Activated CD8-positive, alpha-beta memory T cell treated with anti-CD3 and anti-CD28 coated beads, Interleukin-2, amount 10 ng/mL, durations not matched to agents 7 days and 5 days (primary cell): ENCODE results near the gene SART1. TPM values are rescaled to one million over a fixed set of nuclear protein-coding genes. Genes with fewer than 3 reads are reported as not detected.

Source experiments
- ATAC-seq: fragments of 150-1000 bp; cut with Tn5 transposase; one replicate; pipeline ENCODE4 v1.10.0; 2021; ENCODE audit warnings: moderate library complexity
- CTCF ChIA-PET: fragments of 350-600 bp; sonication (Branson Sonifier 250); formaldehyde crosslinking; loops from one replicate; lab custom pipeline; 2021; ENCODE audit warnings: antibody characterized with exemption; lab: Charles Lee
- DNase-seq: peaks from one replicate; pipeline ENCODE4 v3.0.0-alpha.2; 2020
- H3K27ac Mint-ChIP-seq: one replicate; pipeline ENCODE4 v1.8.0; 2021; ENCODE audit warnings: mild to moderate bottlenecking, mixed read lengths
- H3K27me3 Mint-ChIP-seq: one replicate; pipeline ENCODE4 v1.8.0; 2021; ENCODE audit warnings: mixed read lengths
- H3K36me3 Mint-ChIP-seq: one replicate; pipeline ENCODE4 v1.8.0; 2021; ENCODE audit warnings: mild to moderate bottlenecking, mixed read lengths
- H3K4me1 Mint-ChIP-seq: one replicate; pipeline ENCODE4 v1.8.0; 2021; ENCODE audit warnings: mixed read lengths
- H3K4me3 Mint-ChIP-seq: one replicate; pipeline ENCODE4 v1.8.0; 2021; ENCODE audit warnings: mild to moderate bottlenecking, moderate library complexity, mixed read lengths
- H3K9me3 Mint-ChIP-seq: one replicate; pipeline ENCODE4 v1.8.0; 2022; ENCODE audit warnings: low read depth, mixed read lengths
- total RNA-seq, 2 experiments: library from RNA; stranded (reverse); gene quantifications; one replicate each; pipeline ENCODE4 v1.2.3, GENCODE V29; 2021

The SART1 gene
- total RNA-seq, 2 experiments from 2014 or later: 79.7 to 89.2 TPM

- Mint-ChIP-seq H3K36me3 (no peaks in the 10 kb centered on the region), H3K27ac (no peak overlapping the region)
Measured at GRCh38 chr11:66011239-66011784, 49.8 kb downstream of the SART1 start.

GRCh38 chr11:66011785-66012303 lies 50.3 kb downstream of the SART1 start, which contains the start of gene CST6:
Gene CST6 (plus strand): TSS chr11:66012008. CDS start chr11:66012045, 37 bp downstream.
- DNase-seq (no peak), ATAC-seq (no peak)
- Mint-ChIP-seq H3K4me1 (peaks cover 3% of the 10 kb centered on the region), H3K27me3 (peaks cover 34% of the 10 kb centered on the region), H3K27ac (no peak within 1 kb of the TSS), H3K36me3 (no peaks in the 10 kb centered on the region), H3K4me3 (no peak within 1 kb of the TSS), H3K9me3 (no peaks in the 10 kb centered on the region)
- CTCF ChIA-PET: interaction anchor here (0.8 to 1.4 kb wide), 5 partner anchors 8 to 232 kb away, joined by 3 to 9 read pairs (median 4); partner anchors contain the start of genes BANF1 and EIF1AD

More at GRCh38 chr11:66011239-66011784, 49.8 kb downstream of the SART1 start:
- DNase-seq (no peak), ATAC-seq (no peak)
- H3K27me3 Mint-ChIP-seq: peaks cover 34% of the 10 kb centered on the region
- CTCF ChIA-PET: interaction anchor here (0.7 to 1.4 kb wide), 6 partner anchors 9 to 231 kb away, joined by 3 to 9 read pairs (median 4); partner anchors contain the start of genes BANF1 and EIF1AD
- H3K4me1 Mint-ChIP-seq: peaks cover 3% of the 10 kb centered on the region
- H3K9me3 Mint-ChIP-seq: no peaks in the 10 kb centered on the region
- no peak overlapping the region for H3K4me3 Mint-ChIP-seq

- Mint-ChIP-seq H3K4me3 (no peak overlapping the region), H3K27ac (no peak overlapping the region), H3K27me3 (peaks cover 34% of the 10 kb centered on the region), H3K36me3 (no peaks in the 10 kb centered on the region), H3K4me1 (peaks cover 3% of the 10 kb centered on the region), H3K9me3 (no peaks in the 10 kb centered on the region)
- no peak for ATAC-seq
- DNase-seq: no peak
- CTCF ChIA-PET: interaction anchor here (1.1 to 1.5 kb wide), 6 partner anchors 8 to 124 kb away, joined by 3 to 9 read pairs (median 5); partner anchors contain the start of gene FIBP
Measured at GRCh38 chr11:66012371-66012945, 50.9 kb downstream of the SART1 start.

- CTCF ChIA-PET: interaction anchor here (1.3 to 1.5 kb wide), 3 partner anchors 9 to 125 kb away, joined by 4 to 8 read pairs (median 6); partner anchors contain the start of gene FIBP
- no peak for ATAC-seq
- Mint-ChIP-seq H3K9me3 (no peaks in the 10 kb centered on the region), H3K4me3 (no peak overlapping the region), H3K4me1 (peaks cover 3% of the 10 kb centered on the region), H3K36me3 (no peaks in the 10 kb centered on the region), H3K27ac (no peak overlapping the region), H3K27me3 (peaks cover 34% of the 10 kb centered on the region)
- no peak for DNase-seq
Measured at GRCh38 chr11:66012946-66013761, 51.6 kb downstream of the SART1 start.

GRCh38 chr11:66013762-66014100 lies 52.2 kb downstream of the SART1 start:
- Mint-ChIP-seq H3K27me3 (peaks cover 34% of the 10 kb centered on the region), H3K36me3 (no peaks in the 10 kb centered on the region), H3K9me3 (no peaks in the 10 kb centered on the region), H3K4me1 (peaks cover 3% of the 10 kb centered on the region), H3K4me3 (no peak overlapping the region), H3K27ac (no peak overlapping the region)
- DNase-seq (no peak), ATAC-seq (no peak)
- CTCF ChIA-PET: interaction anchor here (1.3 to 1.5 kb wide), 3 partner anchors 9 to 126 kb away, joined by 4 to 8 read pairs (median 6); partner anchors contain the start of gene FIBP

GRCh38 chr11:66014804-66015453 lies 53.4 kb downstream of the SART1 start:
- DNase-seq (no peak), ATAC-seq (no peak)
- H3K9me3 Mint-ChIP-seq: no peaks in the 10 kb centered on the region
- no peaks in the 10 kb centered on the region for H3K36me3 Mint-ChIP-seq
- no peak overlapping the region for H3K27ac Mint-ChIP-seq
- H3K4me1 Mint-ChIP-seq: peaks cover 3% of the 10 kb centered on the region
- peaks cover 34% of the 10 kb centered on the region for H3K27me3 Mint-ChIP-seq
- CTCF ChIA-PET: no interaction called here
- H3K4me3 Mint-ChIP-seq: no peak overlapping the region

- H3K4me1 Mint-ChIP-seq: peaks cover 6% of the 10 kb centered on the region
- no peak overlapping the region for H3K4me3 Mint-ChIP-seq
- H3K9me3 Mint-ChIP-seq: no peaks in the 10 kb centered on the region
- CTCF ChIA-PET: interaction anchor here (1.2 kb wide), 1 partner anchor 23 kb away, joined by 3 read pairs; no protein-coding TSS in a partner anchor
- DNase-seq (no peak), ATAC-seq (no peak)
- H3K27ac Mint-ChIP-seq: no peak overlapping the region
- peaks cover 29% of the 10 kb centered on the region for H3K27me3 Mint-ChIP-seq
- no peaks in the 10 kb centered on the region for H3K36me3 Mint-ChIP-seq
Measured at GRCh38 chr11:66015454-66015881, 53.9 kb downstream of the SART1 start.

GRCh38 chr11:66015936-66016792 lies 54.6 kb downstream of the SART1 start:
- CTCF ChIA-PET: interaction anchor here (1.2 kb wide), 1 partner anchor 24 kb away, joined by 3 read pairs; no protein-coding TSS in a partner anchor
- H3K4me1 Mint-ChIP-seq: peaks cover 12% of the 10 kb centered on the region
- no peak for DNase-seq
- H3K9me3 Mint-ChIP-seq: no peaks in the 10 kb centered on the region
- H3K27ac Mint-ChIP-seq: no peak overlapping the region
- ATAC-seq: no peak
- no peaks in the 10 kb centered on the region for H3K36me3 Mint-ChIP-seq
- H3K4me3 Mint-ChIP-seq: no peak overlapping the region
- peaks cover 23% of the 10 kb centered on the region for H3K27me3 Mint-ChIP-seq

- peaks cover 16% of the 10 kb centered on the region for H3K4me1 Mint-ChIP-seq
- H3K27me3 Mint-ChIP-seq: peaks cover 18% of the 10 kb centered on the region
- ATAC-seq (no peak), DNase-seq (no peak)
- no peaks in the 10 kb centered on the region for H3K9me3 Mint-ChIP-seq
- H3K36me3 Mint-ChIP-seq: no peaks in the 10 kb centered on the region
- CTCF ChIA-PET: interaction anchor here (1.2 kb wide), 1 partner anchor 25 kb away, joined by 3 read pairs; no protein-coding TSS in a partner anchor
- no peak overlapping the region for H3K27ac Mint-ChIP-seq
- no peak overlapping the region for H3K4me3 Mint-ChIP-seq
Measured at GRCh38 chr11:66016793-66017177, 55.3 kb downstream of the SART1 start.

- Mint-ChIP-seq H3K36me3 (no peaks in the 10 kb centered on the region), H3K27me3 (peaks cover 14% of the 10 kb centered on the region), H3K4me3 (no peak overlapping the region), H3K4me1 (peaks cover 18% of the 10 kb centered on the region), H3K27ac (no peak overlapping the region), H3K9me3 (no peaks in the 10 kb centered on the region)
- CTCF ChIA-PET: no interaction called here
- ATAC-seq (no peak), DNase-seq (no peak)
Measured at GRCh38 chr11:66017321-66017720, 55.8 kb downstream of the SART1 start.

- CTCF ChIA-PET: interaction anchor here (0.9 to 6.2 kb wide), 3 partner anchors 8 to 26 kb away, joined by 3 to 51 read pairs (median 4); partner anchors contain the start of genes BANF1, CST6 and EIF1AD
- H3K27ac Mint-ChIP-seq: no peak overlapping the region
Measured at GRCh38 chr11:66020212-66020611, 58.7 kb downstream of the SART1 start.

More at GRCh38 chr11:66020212-66020611, 58.7 kb downstream of the SART1 start:
- H3K4me1 Mint-ChIP-seq: peaks cover 23% of the 10 kb centered on the region
- no peak overlapping the region for H3K4me3 Mint-ChIP-seq
- H3K36me3 Mint-ChIP-seq: no peaks in the 10 kb centered on the region
- no peak for ATAC-seq
- peaks cover 8% of the 10 kb centered on the region for H3K27me3 Mint-ChIP-seq
- no peak for DNase-seq
- H3K9me3 Mint-ChIP-seq: no peaks in the 10 kb centered on the region
